GM18507 (cell line): ENCODE data around the gene LRP6.
"Not testable (repeated sequence)": the region's sequence is repeated elsewhere in the genome, so short reads cannot be mapped to it uniquely, and the experiment has no call there.

ENCODE experiments used
- DNase-seq: peaks from one replicate; pipeline ENCODE4 v3.0.0; 2011; ENCODE audit warnings: low read depth; ENCODE audit not compliant: insufficient read length; ENCODE audit errors: extremely low spot score
- FAIRE-seq: peaks from 2 replicates; lab custom pipeline; 2011; peaks lifted over from hg19 to GRCh38; lab: Jason Lieb, UNC

The LRP6 gene

GRCh38 chr12:12267742-12268200 is 927 bp upstream of the LRP6 start:
- DNase-seq: no peak
- FAIRE-seq: no peak

DNA sequence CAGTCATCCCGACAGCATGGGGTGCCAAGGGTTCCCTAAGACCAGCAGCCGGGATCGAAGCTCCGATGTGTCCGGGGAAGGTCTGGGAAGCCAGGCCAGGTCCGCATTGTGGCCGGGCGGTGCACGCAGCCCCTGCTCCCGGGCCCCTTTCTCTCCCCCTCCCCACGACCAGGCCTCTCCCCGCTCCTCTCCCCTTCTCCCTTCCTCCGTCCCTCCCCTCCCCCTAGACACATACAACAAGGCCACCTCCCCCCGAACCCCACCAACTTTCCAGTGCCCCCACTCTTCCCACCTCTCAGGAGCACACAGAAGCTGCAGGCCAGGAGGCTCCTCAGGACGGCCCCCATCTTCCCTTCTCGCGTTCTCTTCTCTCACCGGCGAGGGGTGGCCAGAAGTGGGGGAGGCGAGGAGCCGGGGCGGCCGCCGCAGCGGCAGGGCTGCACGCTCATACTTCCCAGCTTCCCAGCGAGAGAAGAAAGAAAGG is 413 bp downstream of the LRP6 start:
- FAIRE-seq (no peak), DNase-seq (no peak)

- DNase-seq (no peak), FAIRE-seq (no peak)
Measured at GRCh38 chr12:12265571-12266388, 1.1 kb downstream of the LRP6 start.

- FAIRE-seq: no peak
- DNase-seq: no peak
Measured at GRCh38 chr12:12265035-12265434, 1.8 kb downstream of the LRP6 start.

GRCh38 chr12:12263909-12264308 is 2.9 kb downstream of the LRP6 start:
- DNase-seq: no peak
- FAIRE-seq: no peak

DNA sequence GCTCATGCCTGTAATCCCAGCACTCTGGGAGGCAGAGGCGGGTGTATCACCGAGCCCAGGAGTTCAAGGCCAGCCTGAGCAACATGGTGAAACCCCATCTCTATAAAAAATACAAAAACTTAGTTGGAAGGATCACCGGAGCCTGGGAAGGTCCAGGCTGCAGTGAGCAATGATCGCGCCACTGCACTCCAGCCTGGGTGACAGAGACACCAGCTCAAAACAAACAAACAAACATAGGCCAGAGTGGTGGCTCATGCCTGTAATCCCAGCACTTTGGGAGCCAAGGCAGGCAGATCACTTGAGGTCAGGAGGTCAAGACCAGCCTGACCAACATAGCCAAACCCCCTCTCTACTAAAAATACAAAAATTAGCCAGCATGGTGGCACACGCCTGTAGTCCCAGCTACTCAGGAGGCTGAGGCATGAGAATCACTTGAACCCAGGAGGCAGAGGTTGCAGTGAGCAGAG is 10.5 kb downstream of the LRP6 start:
- DNase-seq, FAIRE-seq: not testable (repeated sequence)

DNA sequence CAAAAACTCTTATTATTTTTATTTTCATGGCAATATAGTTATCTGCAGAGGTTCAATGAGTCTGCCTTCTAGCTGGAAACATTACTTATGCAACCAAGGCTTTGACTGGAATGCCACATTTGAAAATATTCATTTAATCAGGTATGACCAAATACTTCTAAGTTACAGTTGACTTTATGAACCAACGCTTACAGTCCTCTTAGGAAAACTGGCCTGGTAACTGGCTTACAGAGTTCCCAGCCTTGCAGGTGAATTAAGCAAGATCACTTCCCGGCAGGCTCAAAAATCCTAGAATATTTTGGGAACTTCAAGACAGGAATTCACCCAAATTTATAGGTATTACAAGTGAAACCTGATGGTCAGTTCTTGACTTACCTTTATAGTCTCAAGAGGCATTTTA is 12.3 kb downstream of the LRP6 start:
- DNase-seq: no peak
- no peak for FAIRE-seq

DNA sequence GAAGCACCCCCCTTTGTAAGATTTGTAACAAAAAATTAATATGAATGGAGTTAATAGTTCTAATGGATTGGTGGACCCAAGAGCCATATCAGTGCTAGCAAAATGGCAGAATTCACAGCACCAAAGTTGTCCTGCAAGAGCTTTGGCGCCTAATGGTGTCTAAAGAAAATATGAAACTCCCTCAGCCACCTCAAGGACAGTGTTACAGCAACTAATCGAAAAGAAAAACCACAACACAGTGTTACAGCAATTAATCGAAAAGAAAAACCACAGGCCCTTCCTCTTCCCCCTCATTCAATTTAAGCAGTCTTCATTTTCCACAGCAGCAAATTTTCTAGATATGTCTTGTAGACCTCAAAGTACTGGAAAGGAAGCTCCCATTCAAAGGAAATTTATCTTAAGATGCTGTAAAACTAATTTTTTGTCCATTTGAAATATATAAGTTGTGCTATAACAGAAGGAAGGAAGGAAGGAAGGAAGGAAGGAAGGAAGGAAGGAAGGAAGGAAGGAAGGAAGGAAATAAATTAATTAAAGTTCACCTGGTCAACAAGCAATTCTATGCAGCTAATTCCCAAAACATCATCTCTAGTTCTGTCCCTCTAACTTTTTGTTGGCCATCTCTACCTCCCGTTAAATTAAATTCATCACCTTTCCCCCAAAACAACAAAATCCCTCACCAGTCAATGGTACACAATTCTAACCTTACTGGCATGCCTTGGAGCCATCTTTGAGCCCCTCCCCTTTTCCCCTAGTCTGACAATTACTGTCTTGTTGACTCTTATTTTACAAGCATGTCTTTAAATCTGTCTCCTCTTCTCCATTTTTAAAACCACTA is 17.4 kb downstream of the LRP6 start:
- DNase-seq: no peak
- no peak for FAIRE-seq

- DNase-seq: no peak
- no peak for FAIRE-seq
Measured at GRCh38 chr12:12247584-12247983, 19.3 kb downstream of the LRP6 start.

DNA sequence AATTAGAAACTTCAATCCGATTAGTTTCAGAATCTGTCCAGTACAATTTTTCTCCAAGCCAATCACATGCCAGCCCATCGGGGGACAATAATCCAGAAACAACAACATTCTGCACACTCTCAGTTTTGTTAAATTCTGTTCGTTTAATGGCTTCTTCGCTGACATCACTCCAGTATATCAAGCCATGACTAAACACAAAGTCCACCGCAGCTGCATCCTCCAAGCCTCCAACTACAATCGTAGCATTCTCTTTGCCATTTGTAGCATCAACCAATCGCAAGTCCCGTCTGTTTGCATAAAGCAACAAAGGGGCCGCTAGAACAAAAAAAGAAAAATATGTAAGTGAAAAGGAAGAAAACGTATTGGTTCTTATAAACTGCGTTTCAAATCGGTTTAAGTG is 22.5 kb downstream of the LRP6 start:
- FAIRE-seq: no peak
- no peak for DNase-seq

DNA sequence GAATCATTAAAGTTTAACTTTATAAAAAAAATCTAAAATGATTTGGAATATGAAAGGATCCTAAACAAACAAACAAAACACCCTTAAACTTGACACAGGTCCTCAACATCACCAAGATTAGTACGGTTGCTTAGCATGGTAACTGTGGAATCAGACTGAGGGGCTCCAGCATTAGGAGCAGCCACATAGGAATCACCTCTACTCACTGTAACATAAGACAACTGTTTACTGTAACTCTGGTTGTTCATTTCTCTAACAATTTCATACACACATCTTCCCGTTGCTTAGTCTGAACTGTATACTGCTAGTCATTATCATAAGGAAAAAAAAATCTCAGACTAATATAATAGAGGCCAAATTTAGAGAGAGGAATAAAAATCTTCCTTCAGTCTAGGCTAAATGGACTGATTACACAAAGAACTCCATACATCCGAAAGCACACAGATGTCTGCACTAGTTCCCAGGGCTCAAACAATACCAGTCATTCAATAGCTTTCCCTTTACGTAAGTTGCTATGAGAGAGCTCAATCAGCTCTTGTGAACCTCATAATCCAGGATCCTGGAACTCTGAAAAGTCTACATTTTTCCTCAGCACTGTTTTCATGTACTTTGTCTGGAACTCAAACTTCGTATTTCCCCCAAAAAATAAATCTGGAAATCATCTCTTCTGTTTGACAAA is 26.0 kb downstream of the LRP6 start:
- FAIRE-seq (no peak), DNase-seq (no peak)

GRCh38 chr12:12239127-12239526 is 27.7 kb downstream of the LRP6 start:
- no peak for DNase-seq
- FAIRE-seq: no peak

- FAIRE-seq (no peak), DNase-seq (no peak)
Measured at GRCh38 chr12:12238605-12239004, 28.2 kb downstream of the LRP6 start.

- no peak for DNase-seq
- no peak for FAIRE-seq
Measured at GRCh38 chr12:12236896-12237295, 29.9 kb downstream of the LRP6 start.

- DNase-seq (no peak), FAIRE-seq (no peak)
Measured at GRCh38 chr12:12230275-12230674, 36.6 kb downstream of the LRP6 start.

DNA sequence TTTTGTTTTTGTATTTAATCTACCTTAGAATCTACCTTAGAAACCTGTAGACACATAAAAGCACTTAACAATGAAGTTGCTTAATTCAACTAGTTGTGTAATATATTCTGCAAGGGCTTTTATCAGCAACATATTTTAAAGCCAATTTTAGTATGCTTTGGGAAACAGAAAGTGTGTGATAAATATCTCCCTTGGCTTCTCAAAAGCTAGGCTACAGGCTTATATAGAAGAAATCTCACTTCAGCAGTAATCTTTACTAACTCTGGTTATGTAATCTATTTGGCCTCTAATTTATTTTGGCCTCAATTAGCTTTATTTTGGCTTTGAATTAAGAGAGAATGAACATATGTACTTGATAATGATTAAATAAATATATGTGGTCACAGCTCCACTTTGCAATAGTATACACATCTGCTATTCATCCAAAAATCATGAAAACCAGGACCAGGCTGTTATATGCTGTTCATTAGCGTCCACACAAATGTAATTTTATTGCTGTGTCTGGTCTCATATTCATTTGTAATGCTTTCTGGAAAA is 37.2 kb downstream of the LRP6 start:
- FAIRE-seq: no peak
- no peak for DNase-seq

- FAIRE-seq (no peak), DNase-seq (no peak)
Measured at GRCh38 chr12:12228402-12228801, 38.4 kb downstream of the LRP6 start.

- FAIRE-seq (no peak), DNase-seq (no peak)
Measured at GRCh38 chr12:12226187-12226586, 40.7 kb downstream of the LRP6 start.

GRCh38 chr12:12224240-12224940 is 42.5 kb downstream of the LRP6 start:
- FAIRE-seq (peak; percentile 66), DNase-seq (no peak)
